ENCODE data around the gene SYCE3.

- TF ChIP-seq CTCF (IDR thresholded peaks at IDR 0.05; ENCODE audit: extremely low read depth in 1 of 2, insufficient read depth in 1 of 2, low read depth in 1 of 2, low read length in 2 of 2) (no peak), POLR2AphosphoS5 (IDR thresholded peaks at IDR 0.05; ENCODE audit: insufficient read depth, low read depth, low read length) (no peak), EZH2 (IDR thresholded peaks at IDR 0.05; ENCODE audit: borderline replicate concordance, low read depth, low read length, severe bottlenecking) (peak; percentile 78), POLR2A (IDR thresholded peaks at IDR 0.05; ENCODE audit: low read depth, low read length) (no peak)
Measured at GRCh38 chr22:50548040-50548920, 14.4 kb downstream of the SYCE3 start.
